PC-3 (cell line): ENCODE measurements around the gene MYH11. TPM values are rescaled to one million over a fixed set of nuclear protein-coding genes. Genes with fewer than 3 reads are reported as not detected.

Source experiments
- ATAC-seq: fragments of 200-7000 bp; cut with Tn5 transposase; 2 replicates; pipeline ENCODE4 v1.9.1; 2020; ENCODE audit warnings: mild to moderate bottlenecking, moderate library complexity
- BruUV-seq: library from RNA; stranded (reverse); fragments of 400-500 nt; replicated peaks from 2 replicates; lab custom pipeline; 2021; lab: Mats Ljungman, UMichigan
- CTCF ChIA-PET: fragments of 300-600 bp; sonication (Branson Sonifier 250); formaldehyde crosslinking; loops from one replicate; lab custom pipeline; 2022; ENCODE audit warnings: antibody characterized with exemption; lab: Charles Lee
- POLR2A ChIA-PET: fragments of 300-600 bp; sonication (Branson Sonifier 250); formaldehyde crosslinking; loops from one replicate; lab custom pipeline; 2022; ENCODE audit warnings: antibody characterized with exemption; ENCODE audit not compliant: unreplicated experiment; lab: Charles Lee
- DNase-seq: peaks from one replicate; pipeline ENCODE4 v3.0.0-alpha.2; 2015
- H2AFZ ChIP-seq: fragments of 300-600 bp; sonication (generic); 2 replicates; pipeline ENCODE4 v1.6.0; 2016; ENCODE audit warnings: antibody characterized with exemption, low read length
- H3F3A ChIP-seq: fragments of 300-600 bp; sonication (generic); one replicate; pipeline ENCODE4 v1.6.0; 2017; ENCODE audit warnings: antibody characterized with exemption, low read length, control low read depth, mild to moderate bottlenecking; ENCODE audit not compliant: unreplicated experiment
- H3K27ac ChIP-seq: fragments of 300-600 bp; sonication (generic); 2 replicates; pipeline ENCODE4 v1.5.1; 2016; ENCODE audit warnings: mild to moderate bottlenecking, low read length
- H3K27me3 ChIP-seq: fragments of 300-600 bp; sonication (generic); 2 replicates; pipeline ENCODE4 v1.6.1; 2016; ENCODE audit warnings: low read length, mixed read lengths
- H3K36me3 ChIP-seq: fragments of 300-600 bp; sonication (generic); 2 replicates; pipeline ENCODE4 v1.6.1; 2016; ENCODE audit warnings: low read depth, mixed run types, low read length, mixed read lengths
- H3K4me1 ChIP-seq: fragments of 300-600 bp; sonication (generic); 2 replicates; pipeline ENCODE4 v1.5.1; 2016; ENCODE audit warnings: low read length; ENCODE audit not compliant: insufficient read depth
- H3K4me2 ChIP-seq: fragments of 300-600 bp; sonication (generic); 2 replicates; pipeline ENCODE4 v1.6.0; 2016; ENCODE audit warnings: low read length
- H3K4me3 ChIP-seq: fragments of 300-600 bp; sonication (generic); 2 replicates; pipeline ENCODE4 v1.5.1; 2016; ENCODE audit warnings: mild to moderate bottlenecking, low read length, mixed read lengths
- H3K79me2 ChIP-seq: fragments of 300-600 bp; sonication (generic); 2 replicates; pipeline ENCODE4 v1.6.1; 2017; ENCODE audit warnings: low read length, mixed read lengths
- H3K9ac ChIP-seq: fragments of 300-600 bp; sonication (generic); 2 replicates; pipeline ENCODE4 v1.6.0; 2016; ENCODE audit warnings: mild to moderate bottlenecking, low read length
- H3K9me2 ChIP-seq: fragments of 300-600 bp; sonication (generic); replicated peaks from 2 replicates; pipeline ENCODE4 v1.6.1; 2016; ENCODE audit warnings: mixed run types, low read length, mixed read lengths
- H3K9me3 ChIP-seq: fragments of 300-600 bp; sonication (generic); 2 replicates; pipeline ENCODE4 v1.6.1; 2016; ENCODE audit warnings: low read length, mixed read lengths
- H4K20me1 ChIP-seq: fragments of 300-600 bp; sonication (generic); 2 replicates; pipeline ENCODE4 v1.6.1; 2016; ENCODE audit warnings: low read length, mixed read lengths
- EZH2 ChIP-seq: fragments of 300-600 bp; sonication (generic); IDR thresholded peaks from one replicate; pipeline ENCODE4 v1.6.1; 2017; ENCODE audit warnings: antibody characterized with exemption, mild to moderate bottlenecking, low read length; ENCODE audit not compliant: unreplicated experiment
- EZH2phosphoT487 ChIP-seq: fragments of 300-600 bp; sonication (generic); IDR thresholded peaks from 2 replicates; pipeline ENCODE4 v1.6.1; 2018; ENCODE audit warnings: mild to moderate bottlenecking, antibody characterized with exemption, low read length, borderline replicate concordance
- intact Hi-C: fragments of 100-400 bp; cut with micrococcal nuclease; formaldehyde crosslinking; loops from 2 replicates; pipeline ENCODE4 v1.9.0; 2023
- total RNA-seq: library from RNA; depleted of rRNA; stranded (reverse); fragments of >200 nt; gene quantifications from 2 replicates; pipeline ENCODE4 v1.2.3, GENCODE V29; 2014
- TF ChIP-seq, protein P1 (sequence below): fragments of 300-600 bp; sonication (generic); conservative IDR thresholded peaks from 2 replicates; pipeline ENCODE4 v1.5.1; 2017; ENCODE audit warnings: antibody characterized with exemption, low read depth, mild to moderate bottlenecking, low read length

The MYH11 gene
- total RNA-seq, 1 experiment from 2014 or later = not detected

DNA sequence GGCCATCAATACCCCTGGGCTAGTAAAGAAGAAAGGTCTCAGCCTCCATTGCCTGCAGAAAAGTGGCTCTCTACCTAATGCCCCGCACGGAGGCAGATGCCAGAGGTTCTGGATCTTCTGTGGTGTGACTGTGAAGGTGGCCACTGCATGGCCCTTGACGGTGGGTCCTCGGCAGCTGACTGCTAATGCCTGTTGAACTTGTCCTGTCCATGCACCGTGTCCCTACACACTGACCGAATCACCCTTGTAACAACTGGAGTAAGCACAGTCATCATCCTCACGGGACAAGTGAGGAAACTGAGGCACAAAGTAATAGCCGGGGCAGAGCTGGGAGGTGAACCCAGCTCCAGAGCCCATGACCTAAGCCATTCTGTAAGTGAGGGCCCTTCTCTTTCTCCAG, 48.8 kb downstream of the MYH11 start:
- CTCF ChIA-PET = no interaction called here
- Histone ChIP-seq H3K4me3 (no peak overlapping the region), H3K27me3 (no peaks in the 10 kb centered on the region), H3K27ac (no peak overlapping the region), H3K4me2 (no peak overlapping the region), H3K79me2 (no peaks in the 10 kb centered on the region), H3K36me3 (no peaks in the 10 kb centered on the region), H3K9ac (no peak overlapping the region), H4K20me1 (no peaks in the 10 kb centered on the region), H3K9me3 (no peaks in the 10 kb centered on the region), H3K9me2 (no peaks in the 10 kb centered on the region), H2AFZ (no peak overlapping the region), H3F3A (no peaks in the 10 kb centered on the region), H3K4me1 (peaks cover 13% of the 10 kb centered on the region)
- intact Hi-C loops = no loop called here
- POLR2A ChIA-PET = no interaction called here
- no peak for DNase-seq
- ATAC-seq = no peak
- no TSS peak for BruUV-seq
- TF ChIP-seq, protein P1, sequence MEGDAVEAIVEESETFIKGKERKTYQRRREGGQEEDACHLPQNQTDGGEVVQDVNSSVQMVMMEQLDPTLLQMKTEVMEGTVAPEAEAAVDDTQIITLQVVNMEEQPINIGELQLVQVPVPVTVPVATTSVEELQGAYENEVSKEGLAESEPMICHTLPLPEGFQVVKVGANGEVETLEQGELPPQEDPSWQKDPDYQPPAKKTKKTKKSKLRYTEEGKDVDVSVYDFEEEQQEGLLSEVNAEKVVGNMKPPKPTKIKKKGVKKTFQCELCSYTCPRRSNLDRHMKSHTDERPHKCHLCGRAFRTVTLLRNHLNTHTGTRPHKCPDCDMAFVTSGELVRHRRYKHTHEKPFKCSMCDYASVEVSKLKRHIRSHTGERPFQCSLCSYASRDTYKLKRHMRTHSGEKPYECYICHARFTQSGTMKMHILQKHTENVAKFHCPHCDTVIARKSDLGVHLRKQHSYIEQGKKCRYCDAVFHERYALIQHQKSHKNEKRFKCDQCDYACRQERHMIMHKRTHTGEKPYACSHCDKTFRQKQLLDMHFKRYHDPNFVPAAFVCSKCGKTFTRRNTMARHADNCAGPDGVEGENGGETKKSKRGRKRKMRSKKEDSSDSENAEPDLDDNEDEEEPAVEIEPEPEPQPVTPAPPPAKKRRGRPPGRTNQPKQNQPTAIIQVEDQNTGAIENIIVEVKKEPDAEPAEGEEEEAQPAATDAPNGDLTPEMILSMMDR = no peak
- no peak for TF ChIP-seq EZH2phosphoT487
- no peak for TF ChIP-seq EZH2

DNA sequence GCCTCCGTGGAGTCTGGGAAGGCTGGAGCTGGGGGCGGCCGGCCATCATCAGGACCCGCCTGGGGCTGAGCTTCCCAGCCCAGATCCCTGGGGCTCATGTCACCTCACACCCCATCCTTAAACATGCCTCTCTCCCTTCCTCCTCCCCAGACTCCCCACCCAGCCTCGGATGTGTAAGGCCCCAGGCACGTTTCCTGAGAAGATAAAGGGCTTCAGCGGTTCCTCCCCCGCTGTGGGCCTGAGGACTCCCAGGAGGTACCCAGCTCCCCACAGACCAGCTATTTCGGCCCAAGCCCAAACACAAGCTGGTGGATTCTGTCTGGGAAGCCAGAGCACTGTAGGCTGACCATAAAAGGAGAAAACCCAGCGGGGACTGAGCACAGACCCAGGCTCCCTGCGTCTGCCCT, 49.2 kb downstream of the MYH11 start:
- Histone ChIP-seq H4K20me1 (no peaks in the 10 kb centered on the region), H3K4me3 (no peak overlapping the region), H3F3A (no peaks in the 10 kb centered on the region), H3K79me2 (no peaks in the 10 kb centered on the region), H3K27ac (no peak overlapping the region), H3K36me3 (no peaks in the 10 kb centered on the region), H3K4me1 (peaks cover 13% of the 10 kb centered on the region), H3K9me2 (no peaks in the 10 kb centered on the region), H3K9me3 (no peaks in the 10 kb centered on the region), H3K9ac (no peak overlapping the region), H2AFZ (no peak overlapping the region), H3K27me3 (no peaks in the 10 kb centered on the region), H3K4me2 (no peak overlapping the region)
- DNase-seq (no peak), ATAC-seq (no peak)
- no TSS peak for BruUV-seq
- ChIA-PET POLR2A (no interaction called here), CTCF (no interaction called here)
- intact Hi-C loops = no loop called here
- TF ChIP-seq EZH2 = no peak
- TF ChIP-seq EZH2phosphoT487 = no peak
- TF ChIP-seq, protein P1 = no peak

DNA sequence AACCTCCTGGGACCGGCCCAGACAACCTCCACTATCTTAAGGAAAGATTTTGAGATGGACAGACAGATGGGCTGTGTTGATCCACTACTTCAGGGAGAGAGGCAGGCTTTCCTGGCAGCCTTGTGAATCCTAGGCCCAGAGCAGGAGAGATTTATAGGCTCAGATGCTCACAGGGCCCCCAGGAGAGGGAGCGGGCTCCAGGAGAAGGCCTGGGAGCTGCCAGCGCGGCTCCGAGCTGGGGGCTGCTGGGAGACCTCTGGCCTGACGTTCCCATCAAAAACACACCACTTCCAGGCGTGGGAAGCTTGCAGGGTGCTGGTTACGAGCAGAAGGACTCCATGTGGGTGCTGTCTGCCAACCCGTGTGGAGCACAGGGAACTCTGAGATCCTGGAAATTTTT, 53.2 kb downstream of the MYH11 start:
- Histone ChIP-seq H3K27me3 (no peaks in the 10 kb centered on the region), H3K27ac (no peak overlapping the region), H3K4me2 (no peak overlapping the region), H3K9me3 (no peaks in the 10 kb centered on the region), H2AFZ (no peak overlapping the region), H3K9me2 (no peaks in the 10 kb centered on the region), H3K4me3 (no peak overlapping the region), H3K79me2 (no peaks in the 10 kb centered on the region), H3F3A (no peaks in the 10 kb centered on the region), H4K20me1 (no peaks in the 10 kb centered on the region), H3K4me1 (no peaks in the 10 kb centered on the region), H3K9ac (no peak overlapping the region), H3K36me3 (no peaks in the 10 kb centered on the region)
- intact Hi-C loops = no loop called here
- CTCF ChIA-PET = no interaction called here
- no peak for ATAC-seq
- POLR2A ChIA-PET = interaction anchor here (0.6 kb wide), 1 partner anchor 33 kb away, joined by 3 read pairs; no protein-coding TSS in a partner anchor
- DNase-seq = no peak
- no TSS peak for BruUV-seq
- TF ChIP-seq, protein P1 = no peak
- no peak for TF ChIP-seq EZH2
- TF ChIP-seq EZH2phosphoT487 = no peak
